Mammary epithelial cell (primary cell): Measurements from ENCODE around the gene OR2T35.

Experiments
- CTCF ChIP-seq, 2 donors: IDR thresholded peaks in 1 of 2; conservative IDR thresholded peaks in 1 of 2; 2 replicates each; pipeline ENCODE4 v1.5.1; 2011 to 2012; ENCODE audit warnings: inconsistent platforms in 2 of 2, low read length in 2 of 2, mild to moderate bottlenecking in 2 of 2, control low read depth in 1 of 2, low read depth in 1 of 2; ENCODE audit not compliant: insufficient read depth in 1 of 2; ENCODE audit errors: extremely low read depth in 1 of 2
- EZH2 ChIP-seq: IDR thresholded peaks from 2 replicates; pipeline ENCODE4 v1.6.1; 2012; ENCODE audit warnings: low read length, inconsistent platforms, borderline replicate concordance

GRCh38 chr1:248593226-248593625 is 51.9 kb downstream of the OR2T35 start:
- TF ChIP-seq CTCF (conservative IDR thresholded peaks at IDR 0.05 in 1 of 2, IDR thresholded peaks at IDR 0.05 in 1 of 2; ENCODE audit: extremely low read depth in 1 of 2, insufficient read depth in 1 of 2, low read depth in 1 of 2, low read length in 2 of 2) (no peak), EZH2 (no peak)
